Esophagus muscularis mucosa (tissue), 4 donors: ENCODE measurements around the gene HINT1.

ENCODE experiments used
- CTCF ChIP-seq, 3 experiments: fragments of 200-600 bp in 2 of 3; fragments of 450-650 bp in 1 of 3; sonication (generic) in 2 of 3; IDR thresholded peaks; one replicate each; pipeline ENCODE4 v1.5.1; 2017 to 2019; ENCODE audit warnings: antibody characterized with exemption in 3 of 3, mild to moderate bottlenecking in 2 of 3, moderate library complexity in 1 of 3
- EP300 ChIP-seq: sonication (generic); formaldehyde crosslinking; IDR thresholded peaks from one replicate; pipeline ENCODE4 v1.6.1; 2017; ENCODE audit warnings: antibody characterized with exemption
- POLR2A ChIP-seq: fragments of 450-650 bp; IDR thresholded peaks from one replicate; pipeline ENCODE4 v1.6.1; 2017; ENCODE audit warnings: antibody characterized with exemption, moderate library complexity, mild to moderate bottlenecking, low read depth
- POLR2AphosphoS5 ChIP-seq, 2 donors: sonication (generic); formaldehyde crosslinking; IDR thresholded peaks; one replicate each; pipeline ENCODE4 v1.6.1; 2017; ENCODE audit warnings: antibody characterized with exemption in 2 of 2

GRCh38 chr5:131139321-131139720, 25.7 kb downstream of the HINT1 start:
- TF ChIP-seq EP300, result no peak
- no peak for TF ChIP-seq POLR2AphosphoS5 (IDR thresholded peaks at IDR 0.05)
- no peak for TF ChIP-seq CTCF (IDR thresholded peaks at IDR 0.05)
- no peak for TF ChIP-seq POLR2A
